ENCODE measurements around the gene AKAP11.

Gene AKAP11

DNA sequence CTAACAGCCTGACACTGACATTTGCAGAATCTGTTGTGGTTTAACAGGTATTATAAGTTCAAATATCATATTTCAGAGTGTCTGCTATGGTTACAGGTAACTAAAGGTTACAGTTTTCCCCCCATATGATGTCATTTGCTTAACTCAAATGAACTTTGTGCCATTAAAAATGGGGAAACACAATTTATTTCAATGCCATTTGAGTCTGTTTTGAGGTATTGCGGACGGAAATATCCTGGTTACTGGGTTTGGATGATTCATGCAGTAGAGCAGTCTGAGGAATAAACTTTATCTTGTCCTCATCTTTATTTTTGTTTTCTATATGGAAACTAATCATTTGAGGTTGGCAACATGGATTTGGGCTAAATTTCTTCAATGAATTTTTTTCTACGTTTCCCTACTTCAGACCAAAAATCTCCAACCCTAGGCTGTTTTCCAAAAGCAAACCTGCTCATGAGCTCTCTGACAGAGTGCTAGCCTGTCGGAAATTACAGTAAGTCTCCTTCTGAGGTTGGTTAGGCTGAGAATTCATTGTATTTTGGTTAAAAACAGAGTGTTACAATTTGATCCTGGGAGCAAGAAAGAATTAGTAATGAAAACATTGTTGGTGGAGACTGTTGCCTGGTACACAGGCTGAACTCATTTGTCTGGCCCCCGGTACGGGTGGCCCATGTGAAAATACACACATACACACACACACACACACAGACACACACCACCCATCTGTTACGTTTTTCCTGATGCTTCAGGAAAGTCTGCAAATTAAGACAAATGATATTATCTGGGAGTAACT is 66.1 kb downstream of the AKAP11 start:
- Mint-ChIP-seq H3K27ac (peak overlapping the region; percentile 38), H3K36me3 (ENCODE audit: low read depth) (no peaks in the 10 kb centered on the region), H3K4me1 (peaks cover 7% of the 10 kb centered on the region), H3K27me3 (ENCODE audit: low read depth, poor library complexity) (peaks cover 3% of the 10 kb centered on the region), H3K4me3 (no peak overlapping the region), H3K9me3 (no peaks in the 10 kb centered on the region)
- TF ChIP-seq, protein P1, sequence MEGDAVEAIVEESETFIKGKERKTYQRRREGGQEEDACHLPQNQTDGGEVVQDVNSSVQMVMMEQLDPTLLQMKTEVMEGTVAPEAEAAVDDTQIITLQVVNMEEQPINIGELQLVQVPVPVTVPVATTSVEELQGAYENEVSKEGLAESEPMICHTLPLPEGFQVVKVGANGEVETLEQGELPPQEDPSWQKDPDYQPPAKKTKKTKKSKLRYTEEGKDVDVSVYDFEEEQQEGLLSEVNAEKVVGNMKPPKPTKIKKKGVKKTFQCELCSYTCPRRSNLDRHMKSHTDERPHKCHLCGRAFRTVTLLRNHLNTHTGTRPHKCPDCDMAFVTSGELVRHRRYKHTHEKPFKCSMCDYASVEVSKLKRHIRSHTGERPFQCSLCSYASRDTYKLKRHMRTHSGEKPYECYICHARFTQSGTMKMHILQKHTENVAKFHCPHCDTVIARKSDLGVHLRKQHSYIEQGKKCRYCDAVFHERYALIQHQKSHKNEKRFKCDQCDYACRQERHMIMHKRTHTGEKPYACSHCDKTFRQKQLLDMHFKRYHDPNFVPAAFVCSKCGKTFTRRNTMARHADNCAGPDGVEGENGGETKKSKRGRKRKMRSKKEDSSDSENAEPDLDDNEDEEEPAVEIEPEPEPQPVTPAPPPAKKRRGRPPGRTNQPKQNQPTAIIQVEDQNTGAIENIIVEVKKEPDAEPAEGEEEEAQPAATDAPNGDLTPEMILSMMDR (IDR thresholded peaks at IDR 0.05), result no peak
- no peak for DNase-seq

DNA sequence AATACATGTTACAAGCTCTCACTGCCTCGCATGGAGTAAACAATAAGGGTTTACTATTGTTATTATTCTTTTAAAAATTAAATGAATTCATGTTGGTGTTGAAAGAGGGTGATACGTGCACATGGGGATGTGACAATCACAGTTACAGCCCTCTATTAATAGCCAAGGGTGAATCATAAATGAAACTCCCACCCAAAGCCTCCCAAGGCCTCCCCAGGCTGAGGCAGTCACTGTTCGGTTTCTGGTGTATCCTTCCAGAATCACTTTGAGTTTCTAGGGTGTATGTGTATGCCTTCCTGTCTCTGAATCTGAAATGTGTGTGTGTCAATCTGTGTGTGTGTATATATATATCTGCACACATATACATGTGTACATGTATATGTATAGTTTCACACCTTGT is 73.4 kb downstream of the AKAP11 start:
- no peak overlapping the region for H3K27ac Mint-ChIP-seq

DNA sequence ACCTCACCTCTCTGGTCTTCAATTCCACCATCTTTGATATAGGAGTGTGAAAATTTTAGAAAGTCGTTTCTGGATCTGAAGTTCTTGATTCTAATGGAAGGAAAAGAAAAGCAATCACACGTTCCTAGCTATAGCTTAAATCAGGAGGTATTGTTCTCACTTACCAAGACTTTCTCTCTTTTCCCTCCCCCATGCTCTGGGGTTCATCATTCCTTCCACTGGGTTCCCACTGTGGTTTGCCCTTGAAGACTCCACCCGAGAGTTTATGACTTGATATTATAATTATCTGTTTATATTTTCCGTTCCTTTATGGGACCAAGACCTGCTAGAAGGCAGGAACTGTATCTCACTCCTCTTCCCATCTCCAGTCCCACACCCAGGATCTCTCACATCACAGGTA is 76.6 kb downstream of the AKAP11 start:
- no peaks in the 10 kb centered on the region for H3K36me3 Mint-ChIP-seq (ENCODE audit: low read depth)
- no peak overlapping the region for H3K4me3 Mint-ChIP-seq
- H3K27me3 Mint-ChIP-seq (ENCODE audit: low read depth, poor library complexity), result peaks cover 9% of the 10 kb centered on the region
- no peak overlapping the region for H3K27ac Mint-ChIP-seq
- H3K9me3 Mint-ChIP-seq, result no peaks in the 10 kb centered on the region
- DNase-seq, result no peak
- TF ChIP-seq, protein P1 (IDR thresholded peaks at IDR 0.05), result no peak
- no peaks in the 10 kb centered on the region for H3K4me1 Mint-ChIP-seq

More for the DNA sequence above, 73.4 kb downstream of the AKAP11 start:
- no peak overlapping the region for H3K4me3 Mint-ChIP-seq
- no peak for DNase-seq
- TF ChIP-seq, protein P1 (IDR thresholded peaks at IDR 0.05), result no peak
- no peaks in the 10 kb centered on the region for H3K36me3 Mint-ChIP-seq (ENCODE audit: low read depth)
- H3K4me1 Mint-ChIP-seq, result no peaks in the 10 kb centered on the region
- H3K9me3 Mint-ChIP-seq, result no peaks in the 10 kb centered on the region
- H3K27me3 Mint-ChIP-seq (ENCODE audit: low read depth, poor library complexity), result peaks cover 9% of the 10 kb centered on the region

- Mint-ChIP-seq H3K9me3 (no peaks in the 10 kb centered on the region), H3K36me3 (ENCODE audit: low read depth) (no peaks in the 10 kb centered on the region), H3K4me3 (no peak overlapping the region), H3K27me3 (ENCODE audit: low read depth, poor library complexity) (no peaks in the 10 kb centered on the region), H3K4me1 (peaks cover 8% of the 10 kb centered on the region), H3K27ac (no peak overlapping the region)
- TF ChIP-seq, protein P1 (IDR thresholded peaks at IDR 0.05), result no peak
- DNase-seq, result no peak
Measured at GRCh38 chr13:42350141-42350540, 78.2 kb downstream of the AKAP11 start.

- TF ChIP-seq, protein P1 (IDR thresholded peaks at IDR 0.05), result no peak
- H3K27me3 Mint-ChIP-seq (ENCODE audit: low read depth, poor library complexity), result no peaks in the 10 kb centered on the region
- H3K4me1 Mint-ChIP-seq, result peaks cover 12% of the 10 kb centered on the region
- DNase-seq, result no peak
- peak overlapping the region; percentile 94 for H3K27ac Mint-ChIP-seq
- H3K9me3 Mint-ChIP-seq, result no peaks in the 10 kb centered on the region
- H3K36me3 Mint-ChIP-seq (ENCODE audit: low read depth), result no peaks in the 10 kb centered on the region
- H3K4me3 Mint-ChIP-seq, result no peak overlapping the region
Measured at GRCh38 chr13:42354241-42355091, 82.5 kb downstream of the AKAP11 start.

Measured in nephron progenitor cell (in vitro differentiated cells).